T-cell (primary cell): Measurements from ENCODE around the gene ADCY4. TPM values are rescaled to one million over a fixed set of nuclear protein-coding genes. Genes with fewer than 3 reads are reported as not detected.
A peak's percentile ranks its signal among the peaks of the same experiment; 100 is the strongest.

Experiments
- ATAC-seq, 4 experiments: fragments of 200-7000 bp in 3 of 4; fragments of 150-1000 bp in 1 of 4; cut with Tn5 transposase; replicated peaks in 1 of 4; 1 replicate in 3 of 4; 2 replicates in 1 of 4; pipeline ENCODE4 v1.10.0; 2021; ENCODE audit warnings: moderate library complexity in 3 of 4, mild to moderate bottlenecking in 2 of 4, moderate number of reproducible peaks in 1 of 4
- CTCF ChIA-PET, 2 donors: fragments of 300-600 bp; sonication (Branson Sonifier 250); formaldehyde crosslinking; loops; one replicate each; lab custom pipeline; 2022; ENCODE audit warnings: antibody characterized with exemption in 2 of 2; lab: Charles Lee
- POLR2A ChIA-PET, 2 donors: fragments of 300-600 bp; sonication (Branson Sonifier 250); formaldehyde crosslinking; loops; one replicate each; lab custom pipeline; 2022; ENCODE audit warnings: antibody characterized with exemption in 2 of 2; lab: Charles Lee
- DNase-seq, 35 experiments: peaks; one replicate each; pipeline versions ENCODE4 v3.0.0 to v3.0.0-alpha.2; 2013 to 2023
- H3K27ac ChIP-seq: one replicate; pipeline ENCODE4 v1.5.1; 2013; ENCODE audit warnings: low read length
- H3K27me3 ChIP-seq, 2 experiments: replicated peaks in 1 of 2; 1 replicate in 1 of 2; 2 replicates in 1 of 2; pipeline versions ENCODE4 v1.6.1 to v1.7.0; 2013; ENCODE audit warnings: low read length in 1 of 2, mixed read lengths in 1 of 2; ENCODE audit not compliant: control insufficient read depth in 2 of 2, insufficient read depth in 2 of 2; ENCODE audit errors: extremely low read depth in 1 of 2
- H3K36me3 ChIP-seq, 2 donors: 1 replicate in 1 of 2; 2 replicates in 1 of 2; pipeline versions ENCODE4 v1.6.1 to v1.7.0; 2013; ENCODE audit warnings: low read length in 1 of 2; ENCODE audit not compliant: control insufficient read depth in 2 of 2, insufficient read depth in 1 of 2; ENCODE audit errors: extremely low read depth in 1 of 2
- H3K4me1 ChIP-seq, 2 experiments: 1 replicate in 1 of 2; 2 replicates in 1 of 2; pipeline versions ENCODE4 v1.6.1 to v1.7.0; 2013; ENCODE audit warnings: low read length in 2 of 2, mixed read lengths in 1 of 2; ENCODE audit not compliant: insufficient read depth in 2 of 2, control insufficient read depth in 1 of 2; ENCODE audit errors: extremely low read depth in 1 of 2
- H3K4me3 ChIP-seq, 2 donors: 1 replicate in 1 of 2; 2 replicates in 1 of 2; pipeline versions ENCODE4 v1.5.1 to v1.7.0; 2013; ENCODE audit warnings: mild to moderate bottlenecking in 2 of 2, low read length in 1 of 2, moderate library complexity in 1 of 2; ENCODE audit not compliant: control insufficient read depth in 1 of 2; ENCODE audit errors: extremely low read depth in 1 of 2
- H3K9me3 ChIP-seq: 2 replicates; pipeline ENCODE4 v1.7.0; 2013
- H3K27ac Mint-ChIP-seq, 2 donors: one replicate each; pipeline ENCODE4 v1.8.0; 2020 to 2021; ENCODE audit warnings: mild to moderate bottlenecking in 2 of 2, mixed read lengths in 2 of 2
- H3K27me3 Mint-ChIP-seq, 2 donors: one replicate each; pipeline ENCODE4 v1.8.0; 2021 to 2022; ENCODE audit warnings: mixed read lengths in 2 of 2
- H3K36me3 Mint-ChIP-seq: one replicate; pipeline ENCODE4 v1.8.0; 2021; ENCODE audit warnings: mixed read lengths
- H3K4me1 Mint-ChIP-seq, 3 donors: one replicate each; pipeline ENCODE4 v1.8.0; 2020 to 2022; ENCODE audit warnings: mixed read lengths in 3 of 3, mild to moderate bottlenecking in 1 of 3
- H3K4me3 Mint-ChIP-seq, 3 donors: one replicate each; pipeline ENCODE4 v1.8.0; 2020 to 2022; ENCODE audit warnings: mild to moderate bottlenecking in 3 of 3, mixed read lengths in 3 of 3, moderate library complexity in 3 of 3
- H3K9me3 Mint-ChIP-seq, 3 donors: one replicate each; pipeline ENCODE4 v1.8.0; 2020 to 2022; ENCODE audit warnings: mixed read lengths in 3 of 3
- WGBS: methylation state at CpG from one replicate; pipeline ENCODE4 v1.1.5; 2013; ENCODE audit warnings: missing lambda C conversion rate; ENCODE audit not compliant: insufficient coverage; 5-methylcytosine and 5-hydroxymethylcytosine counted together
- total RNA-seq, 35 experiments: library from RNA in 6 of 35; stranded (reverse) in 6 of 35; fragments of 120-200 nt in 1 of 35; gene quantifications; one replicate each; pipeline versions ENCODE4 v1.2.1 to v1.2.4 and lab custom pipeline; 2013 to 2026

Gene ADCY4
- total RNA-seq (10 to 100 TPM in 1 of 5 donors, 1 to 10 TPM in 4; 7.8 to 10.4 (median 8.5) TPM), total RNA-seq (lab: John Stamatoyannopoulos, UW) (0.24 to 10.3 (median 3.1) reads per million in 29 experiments)
- total RNA-seq (2013), result 2.5 TPM

DNA sequence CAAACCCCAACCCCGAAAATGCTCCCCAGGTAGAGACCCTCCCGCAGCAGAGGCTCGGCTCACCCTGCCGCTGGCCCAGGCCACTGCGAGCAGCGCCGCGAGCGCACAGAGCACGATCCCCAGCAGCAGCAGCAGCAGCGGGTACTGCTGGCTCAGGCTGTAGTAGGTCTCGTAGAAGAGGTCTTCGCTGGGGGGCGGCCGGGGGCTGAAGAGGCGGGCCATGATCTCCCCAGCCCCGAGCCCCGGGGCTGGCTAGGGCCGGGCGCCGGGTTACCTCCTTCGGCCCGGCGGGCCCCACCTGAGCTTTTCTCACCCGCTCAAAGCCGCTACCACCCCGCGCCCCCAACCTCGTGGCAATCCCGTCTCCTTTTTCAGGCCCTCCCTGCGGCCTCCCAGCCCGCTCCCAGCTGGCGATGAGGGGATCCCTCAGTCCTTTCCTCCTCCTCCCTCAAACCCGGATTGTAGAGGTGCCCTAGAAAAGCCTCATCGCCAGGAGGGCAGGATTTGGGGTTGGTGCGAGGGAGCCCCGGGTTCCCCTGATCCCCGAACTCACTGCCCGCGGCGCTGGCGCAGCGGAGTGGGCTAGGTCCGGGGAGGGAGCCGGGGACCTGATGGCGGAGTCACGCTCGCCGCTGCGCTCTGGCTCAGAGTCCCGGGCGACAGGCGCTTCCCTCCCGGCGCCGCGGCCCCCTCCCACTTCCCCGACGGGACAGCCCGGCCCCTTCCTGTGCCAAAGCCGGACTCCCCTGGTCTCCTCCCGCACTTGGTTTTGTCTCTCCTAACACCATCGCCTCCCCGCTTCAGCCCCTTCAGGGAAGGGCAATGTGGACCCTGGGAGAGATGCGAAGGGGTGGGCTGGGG, at the start of gene ADCY4:
Gene ADCY4, minus strand, starts transcription at position 641 of the 861 bp plus-strand sequence. Its CDS starts 419 bp downstream, at position 222.
- Mint-ChIP-seq H3K9me3 (no peaks in the 10 kb centered on the region), H3K27me3 (peaks cover 18 to 29% of the 10 kb centered on the region in 2 donors), H3K4me1 (peaks cover 49 to 80% (median 58%) of the 10 kb centered on the region in 3 donors), H3K4me3 (peak within 1 kb of the TSS; percentile 50 to 84 (median 54)), H3K36me3 (peaks cover 31% of the 10 kb centered on the region), H3K27ac (peak within 1 kb of the TSS in 1 of 2 donors; percentile 32)
- CTCF ChIA-PET, result interaction anchor here in 1 of 2 donors (0.6 to 4.3 kb wide), 4 partner anchors 10 to 102 kb away, joined by 3 to 66 read pairs (median 24); partner anchors contain the start of gene KHNYN
- Histone ChIP-seq H3K9me3 (no peaks in the 10 kb centered on the region), H3K27me3 (peaks cover 8 to 48% of the 10 kb centered on the region in 2 experiments), H3K4me3 (peak within 1 kb of the TSS; percentile 7 to 64), H3K4me1 (peaks cover 20 to 72% of the 10 kb centered on the region in 2 experiments), H3K36me3 (peaks cover 16 to 26% of the 10 kb centered on the region in 2 donors), H3K27ac (no peak within 1 kb of the TSS)
- DNase-seq (peak in 6 of 35 experiments; percentile 31 to 53 (median 36)), ATAC-seq (peak; percentile 10 to 25 (median 22))
- 9% methylated on average over 43 of the region's 65 CpGs for WGBS
- POLR2A ChIA-PET, result no interaction called here

DNA sequence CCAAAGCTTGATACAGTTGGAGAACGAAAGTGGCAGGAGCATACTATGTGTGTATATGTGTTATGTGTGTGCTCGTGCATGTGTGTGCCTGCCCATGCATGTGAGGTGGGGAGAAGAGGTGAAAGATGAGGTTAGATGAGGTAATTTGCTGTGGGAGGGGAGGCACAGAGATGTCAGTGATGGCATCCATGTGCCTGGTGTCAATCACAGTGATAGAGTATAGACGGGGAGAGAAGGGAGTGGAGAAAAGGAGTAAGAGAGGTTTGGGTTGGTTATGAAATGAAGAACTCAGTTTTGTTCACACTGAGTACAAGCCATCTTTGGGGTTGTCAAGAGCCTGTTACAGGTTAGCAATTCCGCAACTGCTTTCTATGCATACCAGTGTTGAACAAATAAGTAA, 49.3 kb upstream of the ADCY4 start:
- Histone ChIP-seq H3K9me3 (no peaks in the 10 kb centered on the region), H3K4me1 (no peaks in the 10 kb centered on the region), H3K4me3 (no peak overlapping the region), H3K36me3 (no peaks in the 10 kb centered on the region), H3K27ac (no peak overlapping the region), H3K27me3 (peaks cover 0 to 9% of the 10 kb centered on the region in 2 experiments)
- ChIA-PET CTCF (no interaction called here), POLR2A (no interaction called here)
- no peaks in the 10 kb centered on the region for H3K4me1 Mint-ChIP-seq
- no peak for DNase-seq
- H3K27me3 Mint-ChIP-seq, result peaks cover 6 to 11% of the 10 kb centered on the region in 2 donors
- H3K27ac Mint-ChIP-seq, result no peak overlapping the region
- ATAC-seq, result no peak
- H3K9me3 Mint-ChIP-seq, result no peaks in the 10 kb centered on the region
- WGBS, result 86% methylated on average over 3 of the region's 4 CpGs
- H3K36me3 Mint-ChIP-seq, result no peaks in the 10 kb centered on the region
- no peak overlapping the region for H3K4me3 Mint-ChIP-seq

DNA sequence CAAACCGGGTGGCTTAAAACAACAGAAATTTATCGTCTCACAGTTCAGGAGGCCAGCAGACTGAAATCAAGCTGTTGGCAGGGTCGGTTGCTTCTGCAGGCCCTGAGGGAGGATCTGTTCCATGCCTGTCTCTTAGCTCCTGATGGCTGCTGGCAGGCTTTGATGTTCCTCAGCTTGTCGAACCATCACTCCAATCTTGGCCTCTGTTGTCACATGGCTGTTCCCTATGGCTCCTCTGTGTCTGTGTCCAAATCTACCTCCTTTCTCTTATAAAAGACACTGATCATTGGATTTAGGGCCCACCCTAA, 47.1 kb upstream of the ADCY4 start:
- CTCF ChIA-PET, result interaction anchor here in 1 of 2 donors (0.7 kb wide), 1 partner anchor 373 kb away, joined by 4 read pairs; no protein-coding TSS in a partner anchor
- Histone ChIP-seq H3K4me1 (no peaks in the 10 kb centered on the region), H3K27ac (no peak overlapping the region), H3K9me3 (no peaks in the 10 kb centered on the region), H3K36me3 (no peaks in the 10 kb centered on the region), H3K4me3 (no peak overlapping the region), H3K27me3 (peaks cover 0 to 16% of the 10 kb centered on the region in 2 experiments)
- H3K27me3 Mint-ChIP-seq, result peaks cover 7 to 11% of the 10 kb centered on the region in 2 donors
- H3K4me1 Mint-ChIP-seq, result no peaks in the 10 kb centered on the region
- H3K36me3 Mint-ChIP-seq, result no peaks in the 10 kb centered on the region
- 83% methylated on average over 3 of the region's 4 CpGs for WGBS
- ATAC-seq (no peak), DNase-seq (no peak)
- POLR2A ChIA-PET, result no interaction called here
- no peak overlapping the region for H3K4me3 Mint-ChIP-seq
- no peaks in the 10 kb centered on the region for H3K9me3 Mint-ChIP-seq
- no peak overlapping the region for H3K27ac Mint-ChIP-seq

DNA sequence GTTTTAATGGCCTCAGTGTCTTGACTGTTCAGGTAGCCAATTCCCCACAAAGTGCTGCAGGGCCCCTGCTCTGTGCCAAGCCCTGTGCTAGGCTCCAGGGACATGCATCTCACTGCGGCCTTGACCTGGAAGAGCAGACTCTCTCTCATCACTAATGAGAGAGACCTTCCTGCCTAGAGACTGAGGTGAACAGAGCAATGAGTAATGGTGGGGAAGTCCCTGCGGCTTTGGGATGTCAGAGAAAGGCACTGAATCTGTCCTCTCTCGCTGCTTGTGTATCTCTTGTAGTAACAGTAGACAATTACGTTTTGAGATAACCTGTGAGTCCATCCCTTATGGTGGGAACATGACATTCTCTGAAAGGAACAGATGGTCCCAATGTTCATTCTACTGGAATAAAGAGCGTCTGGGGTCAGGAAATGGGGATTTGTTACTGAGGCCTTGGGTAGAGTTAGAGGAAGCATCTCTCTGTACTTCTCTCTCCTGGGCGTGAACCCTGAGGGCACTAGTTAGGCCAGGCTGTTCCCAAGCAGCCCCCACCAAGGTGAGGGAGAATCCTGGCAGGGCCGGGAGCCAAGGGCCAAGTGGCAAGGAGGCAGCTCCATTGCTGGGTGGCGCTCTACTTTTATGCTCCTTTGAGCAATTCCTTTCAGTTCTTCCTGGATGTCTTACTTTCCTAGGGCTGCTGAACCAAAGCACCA, 46.6 kb upstream of the ADCY4 start:
- 86% methylated on average over 7 of the region's 8 CpGs for WGBS
- no peak overlapping the region for H3K4me3 Mint-ChIP-seq
- POLR2A ChIA-PET, result no interaction called here

DNA sequence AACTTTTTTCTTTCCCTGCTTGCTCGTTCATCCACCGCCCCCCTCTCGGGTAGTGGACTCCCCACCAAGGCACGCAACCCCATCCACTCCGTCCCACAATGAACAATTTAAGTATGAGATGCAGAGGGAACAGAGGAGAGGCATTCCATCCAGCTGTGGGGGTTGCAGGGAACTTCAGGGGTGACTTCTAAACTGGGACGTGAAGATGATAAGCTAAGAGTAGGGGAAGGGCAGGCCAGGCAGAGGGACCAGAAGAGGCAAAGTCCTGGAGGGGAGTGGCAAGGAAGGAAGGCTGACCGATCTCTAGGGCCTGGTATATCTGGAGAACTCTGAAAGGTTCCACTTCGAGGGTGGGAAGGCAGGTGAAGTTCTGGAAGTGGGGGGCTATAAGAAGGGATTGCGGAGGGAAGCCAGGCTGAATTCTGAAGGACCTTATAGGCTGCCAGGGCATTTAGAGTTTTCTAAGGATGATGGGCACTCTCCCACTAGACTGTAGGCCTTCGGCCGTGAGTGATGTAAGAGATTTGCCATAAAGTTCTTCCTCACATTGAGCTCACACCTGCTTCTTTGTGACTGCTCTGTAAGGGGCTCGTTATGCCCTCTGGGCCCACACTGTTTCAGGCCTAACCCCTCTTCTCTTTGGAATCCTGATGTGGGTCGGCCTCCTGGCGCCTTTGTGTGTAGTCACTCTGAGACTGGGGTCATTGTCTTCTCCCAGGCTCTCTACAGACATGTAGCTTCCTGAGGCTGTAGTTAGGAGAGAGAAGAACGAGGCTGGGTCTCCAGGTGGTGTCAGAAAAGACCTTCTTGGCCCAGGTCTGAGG, 45.2 kb upstream of the ADCY4 start:
- ChIA-PET CTCF (interaction anchor here in 1 of 2 donors (0.5 kb wide), 1 partner anchor 14 kb away, joined by 3 read pairs; no protein-coding TSS in a partner anchor), POLR2A (no interaction called here)
- H3K4me1 Mint-ChIP-seq, result no peaks in the 10 kb centered on the region
- DNase-seq (no peak), ATAC-seq (no peak)
- H3K36me3 Mint-ChIP-seq, result no peaks in the 10 kb centered on the region
- H3K4me3 ChIP-seq, result no peak overlapping the region
- no peaks in the 10 kb centered on the region for H3K4me1 ChIP-seq
- H3K9me3 ChIP-seq, result no peaks in the 10 kb centered on the region
- no peak overlapping the region for H3K27ac ChIP-seq
- H3K27me3 ChIP-seq, result peaks cover 0 to 33% of the 10 kb centered on the region in 2 experiments
- WGBS, result 66% methylated on average over 5 of the region's 15 CpGs
- no peak overlapping the region for H3K27ac Mint-ChIP-seq
- no peaks in the 10 kb centered on the region for H3K9me3 Mint-ChIP-seq
- no peaks in the 10 kb centered on the region for H3K36me3 ChIP-seq
- H3K4me3 Mint-ChIP-seq, result no peak overlapping the region
- H3K27me3 Mint-ChIP-seq, result peaks cover 4 to 11% of the 10 kb centered on the region in 2 donors

More for the DNA sequence above, 46.6 kb upstream of the ADCY4 start:
- H3K27me3 Mint-ChIP-seq, result peaks cover 7% of the 10 kb centered on the region in 2 donors
- Histone ChIP-seq H3K4me3 (no peak overlapping the region), H3K27ac (no peak overlapping the region), H3K9me3 (no peaks in the 10 kb centered on the region), H3K36me3 (no peaks in the 10 kb centered on the region), H3K27me3 (peaks cover 0 to 19% of the 10 kb centered on the region in 2 experiments), H3K4me1 (no peaks in the 10 kb centered on the region)
- DNase-seq (no peak), ATAC-seq (no peak)
- H3K27ac Mint-ChIP-seq, result no peak overlapping the region
- no peaks in the 10 kb centered on the region for H3K4me1 Mint-ChIP-seq
- no peaks in the 10 kb centered on the region for H3K36me3 Mint-ChIP-seq
- CTCF ChIA-PET, result interaction anchor here in 1 of 2 donors (0.7 kb wide), 1 partner anchor 373 kb away, joined by 4 read pairs; no protein-coding TSS in a partner anchor
- no peaks in the 10 kb centered on the region for H3K9me3 Mint-ChIP-seq
